RWPE2 (cell line): ENCODE measurements around the gene SHCBP1L.

Experiments
- ATAC-seq: fragments of 200-7000 bp; cut with Tn5 transposase; 3 replicates; pipeline ENCODE4 v1.9.1; 2021; ENCODE audit warnings: low read depth
- DNase-seq: peaks from one replicate; pipeline ENCODE4 v3.0.0-alpha.2; 2020; ENCODE audit warnings: low spot score
- H3K27ac ChIP-seq: fragments of 450-650 bp; 2 replicates; pipeline ENCODE4 v1.5.1; 2017; ENCODE audit warnings: mild to moderate bottlenecking; ENCODE audit not compliant: poor library complexity, severe bottlenecking
- H3K27me3 ChIP-seq: fragments of 250-450 bp; sonication (Bioruptor Pico); 2 replicates; pipeline ENCODE4 v1.5.1; 2021; ENCODE audit warnings: mild to moderate bottlenecking, moderate library complexity; ENCODE audit not compliant: insufficient read depth, poor library complexity, severe bottlenecking
- H3K36me3 ChIP-seq: fragments of 250-450 bp; sonication (Bioruptor Pico); 2 replicates; pipeline ENCODE4 v1.5.1; 2020; ENCODE audit warnings: low read depth, mild to moderate bottlenecking, moderate library complexity
- H3K4me1 ChIP-seq: fragments of 250-450 bp; sonication (Bioruptor Pico); 2 replicates; pipeline ENCODE4 v1.5.1; 2021; ENCODE audit warnings: mild to moderate bottlenecking, moderate library complexity; ENCODE audit not compliant: insufficient read depth, poor library complexity, severe bottlenecking
- H3K4me3 ChIP-seq: fragments of 250-450 bp; sonication (Bioruptor Pico); 2 replicates; pipeline ENCODE4 v1.5.1; 2021; ENCODE audit warnings: mild to moderate bottlenecking, moderate library complexity; ENCODE audit not compliant: severe bottlenecking
- H3K9me3 ChIP-seq: fragments of 250-450 bp; sonication (Bioruptor Pico); 2 replicates; pipeline ENCODE4 v1.5.1; 2021; ENCODE audit warnings: mild to moderate bottlenecking, moderate library complexity; ENCODE audit not compliant: severe bottlenecking
- CTCF ChIP-seq: fragments of 450-650 bp; IDR thresholded peaks from one replicate; pipeline ENCODE4 v1.5.1; 2017; ENCODE audit warnings: mild to moderate bottlenecking, moderate library complexity; ENCODE audit not compliant: poor library complexity, severe bottlenecking

The SHCBP1L gene

GRCh38 chr1:182897696-182898095 is 55.3 kb downstream of the SHCBP1L start:
- DNase-seq, result no peak
- no peaks in the 10 kb centered on the region for H3K36me3 ChIP-seq

GRCh38 chr1:182890927-182891610 is 61.9 kb downstream of the SHCBP1L start:
- H3K27ac ChIP-seq, result no peak overlapping the region
- no peak for ATAC-seq

More at GRCh38 chr1:182897696-182898095, 55.3 kb downstream of the SHCBP1L start:
- H3K27ac ChIP-seq, result no peak overlapping the region
- H3K9me3 ChIP-seq, result no peaks in the 10 kb centered on the region
- H3K4me1 ChIP-seq, result no peaks in the 10 kb centered on the region
- no peak for TF ChIP-seq CTCF
- H3K4me3 ChIP-seq, result no peak overlapping the region
- ATAC-seq, result no peak
- no peaks in the 10 kb centered on the region for H3K27me3 ChIP-seq

GRCh38 chr1:182889997-182890396 is 63.0 kb downstream of the SHCBP1L start:
- ATAC-seq, result 0 out of 3 replicates have a peak, but pooled peaks have one; percentile 8
- H3K36me3 ChIP-seq, result peaks cover 31% of the 10 kb centered on the region
- DNase-seq, result no peak
- H3K4me3 ChIP-seq, result no peak overlapping the region
- no peaks in the 10 kb centered on the region for H3K9me3 ChIP-seq
- no peak for TF ChIP-seq CTCF
- no peak overlapping the region for H3K27ac ChIP-seq
- H3K27me3 ChIP-seq, result no peaks in the 10 kb centered on the region
- H3K4me1 ChIP-seq, result no peaks in the 10 kb centered on the region

More at GRCh38 chr1:182890927-182891610, 61.9 kb downstream of the SHCBP1L start:
- H3K36me3 ChIP-seq, result peaks cover 21% of the 10 kb centered on the region
- no peaks in the 10 kb centered on the region for H3K4me1 ChIP-seq
- H3K4me3 ChIP-seq, result no peak overlapping the region
- no peaks in the 10 kb centered on the region for H3K27me3 ChIP-seq
- no peak for DNase-seq
- no peak for TF ChIP-seq CTCF
- H3K9me3 ChIP-seq, result no peaks in the 10 kb centered on the region

- Histone ChIP-seq H3K36me3 (peaks cover 42% of the 10 kb centered on the region), H3K4me1 (no peaks in the 10 kb centered on the region), H3K4me3 (no peak overlapping the region), H3K27ac (no peak overlapping the region), H3K9me3 (no peaks in the 10 kb centered on the region), H3K27me3 (no peaks in the 10 kb centered on the region)
- no peak for TF ChIP-seq CTCF
- DNase-seq (no peak), ATAC-seq (peak; percentile 15; the same call in 2 of the 3 replicates)
Observed at GRCh38 chr1:182888736-182889531, 64.0 kb downstream of the SHCBP1L start.
